Prostate gland (tissue), 2 donors: Measurements from ENCODE around the gene NPLOC4. TPM values are rescaled to one million over a fixed set of nuclear protein-coding genes. Genes with fewer than 3 reads are reported as not detected.

Experiments used
- DNase-seq: peaks from one replicate; pipeline ENCODE4 v3.0.0-alpha.2; 2019; ENCODE audit warnings: low spot score
- H3K27ac ChIP-seq, 2 donors: fragments of 200-600 bp; sonication (generic); 2 replicates each; pipeline ENCODE4 v1.5.1; 2017 to 2019
- H3K27me3 ChIP-seq: fragments of 200-600 bp; sonication (generic); replicated peaks from 2 replicates; pipeline ENCODE4 v1.5.1; 2019; ENCODE audit not compliant: insufficient read depth
- H3K36me3 ChIP-seq, 2 donors: fragments of 200-600 bp; sonication (generic); 1 replicate in 1 of 2; 2 replicates in 1 of 2; pipeline versions ENCODE4 v1.5.1 to v1.8.1; 2017 to 2019
- H3K4me1 ChIP-seq: fragments of 200-600 bp; sonication (generic); replicated peaks from 2 replicates; pipeline ENCODE4 v1.5.1; 2019
- H3K4me3 ChIP-seq, 2 donors: fragments of 200-600 bp; sonication (generic); 2 replicates each; pipeline ENCODE4 v1.5.1; 2017 to 2019
- H3K9me3 ChIP-seq: fragments of 200-600 bp; sonication (generic); 2 replicates; pipeline ENCODE4 v1.5.1; 2017
- CTCF ChIP-seq, 4 experiments: fragments of 200-600 bp in 2 of 4; fragments of 450-650 bp in 2 of 4; sonication (generic) in 2 of 4; IDR thresholded peaks; 1 replicate in 3 of 4; 2 replicates in 1 of 4; pipeline ENCODE4 v1.5.1; 2016 to 2019; ENCODE audit warnings: antibody characterized with exemption in 4 of 4, mild to moderate bottlenecking in 2 of 4, moderate library complexity in 2 of 4
- POLR2A ChIP-seq: fragments of 450-650 bp; IDR thresholded peaks from one replicate; pipeline ENCODE4 v1.6.1; 2016; ENCODE audit warnings: antibody characterized with exemption, mild to moderate bottlenecking
- POLR2AphosphoS5 ChIP-seq: sonication (generic); formaldehyde crosslinking; IDR thresholded peaks from one replicate; pipeline ENCODE4 v1.6.1; 2017; ENCODE audit warnings: antibody characterized with exemption
- WGBS: methylation state at CpG from one replicate; pipeline ENCODE4 v1.1.5; 2018; 5-methylcytosine and 5-hydroxymethylcytosine counted together
- intact Hi-C: fragments of 100-400 bp; cut with DNase I; formaldehyde crosslinking; loops from one replicate; pipeline ENCODE4 v1.14.2; 2022
- total RNA-seq, 2 donors: library from RNA; depleted of rRNA; stranded (reverse); fragments of >200 nt; gene quantifications; one replicate each; pipeline ENCODE4 v1.1.0, GENCODE V29; 2016

Gene NPLOC4
- total RNA-seq, 2 donors from 2014 or later: 40.1 to 84.8 TPM

- Histone ChIP-seq H3K36me3 (peaks cover 0 to 4% of the 10 kb centered on the region in 2 donors), H3K9me3 (no peaks in the 10 kb centered on the region), H3K4me1 (peaks cover 4% of the 10 kb centered on the region), H3K27me3 (no peaks in the 10 kb centered on the region), H3K4me3 (peak within 1 kb of the TSS; percentile 94 to 96), H3K27ac (peak within 1 kb of the TSS; percentile 71 to 83)
- TF ChIP-seq POLR2AphosphoS5: peak; percentile 50
- peak in 1 of 4 experiments; percentile 23 for TF ChIP-seq CTCF (IDR thresholded peaks at IDR 0.05)
- TF ChIP-seq POLR2A: peak; percentile 59
- under 1% methylated on average over 39 of the region's 85 CpGs for WGBS
- peak; percentile 67 for DNase-seq
- intact Hi-C loops: loop anchor here (5.0 kb wide), 1 partner anchor 50 kb away; no protein-coding TSS in a partner anchor
These were observed 84.5 kb downstream of the NPLOC4 start, which contains the start of gene FAAP100 for GRCh38 chr17:81552244-81553017. Gene FAAP100, minus strand, starts transcription at chr17:81552353. Its CDS starts 23 bp downstream, at chr17:81552330.

GRCh38 chr17:81551458-81552243, 85.3 kb downstream of the NPLOC4 start:
- no peak for DNase-seq
- Histone ChIP-seq H3K36me3 (peaks cover 0 to 4% of the 10 kb centered on the region in 2 donors), H3K9me3 (no peaks in the 10 kb centered on the region), H3K27me3 (no peaks in the 10 kb centered on the region), H3K27ac (peak overlapping the region; percentile 71 to 83), H3K4me3 (peak overlapping the region; percentile 94 to 96), H3K4me1 (peaks cover 4% of the 10 kb centered on the region)
- under 1% methylated on average over 44 of the region's 69 CpGs for WGBS
- intact Hi-C loops: loop anchor here (5.0 kb wide), 1 partner anchor 51 kb away; no protein-coding TSS in a partner anchor
- TF ChIP-seq POLR2AphosphoS5 (no peak), POLR2A (no peak), CTCF (IDR thresholded peaks at IDR 0.05) (no peak)

GRCh38 chr17:81550830-81551457, 86.0 kb downstream of the NPLOC4 start:
- H3K4me1 ChIP-seq: peaks cover 4% of the 10 kb centered on the region
- 83% methylated on average over 27 of the region's 27 CpGs for WGBS
- intact Hi-C loops: loop anchor here (5.0 kb wide), 1 partner anchor 51 kb away; no protein-coding TSS in a partner anchor
- peak overlapping the region; percentile 94 to 96 for H3K4me3 ChIP-seq
- H3K27me3 ChIP-seq: no peaks in the 10 kb centered on the region
- peaks cover 0 to 4% of the 10 kb centered on the region in 2 donors for H3K36me3 ChIP-seq
- TF ChIP-seq POLR2AphosphoS5: no peak
- TF ChIP-seq POLR2A: no peak
- no peak for TF ChIP-seq CTCF (IDR thresholded peaks at IDR 0.05)
- H3K9me3 ChIP-seq: no peaks in the 10 kb centered on the region
- no peak overlapping the region for H3K27ac ChIP-seq
- DNase-seq: no peak

- no peak overlapping the region for H3K27ac ChIP-seq
- intact Hi-C loops: loop anchor here (5.0 kb wide), 1 partner anchor 52 kb away; no protein-coding TSS in a partner anchor
- no peak overlapping the region for H3K4me3 ChIP-seq
- no peaks in the 10 kb centered on the region for H3K27me3 ChIP-seq
- H3K36me3 ChIP-seq: peaks cover 0 to 4% of the 10 kb centered on the region in 2 donors
- TF ChIP-seq POLR2AphosphoS5 (no peak), POLR2A (no peak), CTCF (IDR thresholded peaks at IDR 0.05) (no peak)
- WGBS: 91% methylated on average over 11 of the region's 15 CpGs
- peaks cover 4% of the 10 kb centered on the region for H3K4me1 ChIP-seq
- DNase-seq: no peak
- H3K9me3 ChIP-seq: no peaks in the 10 kb centered on the region
These were observed 86.6 kb downstream of the NPLOC4 start for GRCh38 chr17:81550285-81550684.
